Ammon's horn (tissue), 1 donor: ENCODE data around the gene SCYGR5.
"Not testable (repeated sequence)": the region's sequence is repeated elsewhere in the genome, so short reads cannot be mapped to it uniquely, and the experiment has no call there.

Experiments used
- DNase-seq: peaks from one replicate; pipeline ENCODE4 v3.0.0-alpha.2; 2016; ENCODE audit warnings: low spot score

The SCYGR5 gene

GRCh38 chr2:227666631-227667170 lies at the start of gene SCYGR5:
SCYGR5 (plus strand) TSS chr2:227666804; CDS start chr2:227666804, 0 bp downstream.
- not testable (repeated sequence) for DNase-seq

DNA sequence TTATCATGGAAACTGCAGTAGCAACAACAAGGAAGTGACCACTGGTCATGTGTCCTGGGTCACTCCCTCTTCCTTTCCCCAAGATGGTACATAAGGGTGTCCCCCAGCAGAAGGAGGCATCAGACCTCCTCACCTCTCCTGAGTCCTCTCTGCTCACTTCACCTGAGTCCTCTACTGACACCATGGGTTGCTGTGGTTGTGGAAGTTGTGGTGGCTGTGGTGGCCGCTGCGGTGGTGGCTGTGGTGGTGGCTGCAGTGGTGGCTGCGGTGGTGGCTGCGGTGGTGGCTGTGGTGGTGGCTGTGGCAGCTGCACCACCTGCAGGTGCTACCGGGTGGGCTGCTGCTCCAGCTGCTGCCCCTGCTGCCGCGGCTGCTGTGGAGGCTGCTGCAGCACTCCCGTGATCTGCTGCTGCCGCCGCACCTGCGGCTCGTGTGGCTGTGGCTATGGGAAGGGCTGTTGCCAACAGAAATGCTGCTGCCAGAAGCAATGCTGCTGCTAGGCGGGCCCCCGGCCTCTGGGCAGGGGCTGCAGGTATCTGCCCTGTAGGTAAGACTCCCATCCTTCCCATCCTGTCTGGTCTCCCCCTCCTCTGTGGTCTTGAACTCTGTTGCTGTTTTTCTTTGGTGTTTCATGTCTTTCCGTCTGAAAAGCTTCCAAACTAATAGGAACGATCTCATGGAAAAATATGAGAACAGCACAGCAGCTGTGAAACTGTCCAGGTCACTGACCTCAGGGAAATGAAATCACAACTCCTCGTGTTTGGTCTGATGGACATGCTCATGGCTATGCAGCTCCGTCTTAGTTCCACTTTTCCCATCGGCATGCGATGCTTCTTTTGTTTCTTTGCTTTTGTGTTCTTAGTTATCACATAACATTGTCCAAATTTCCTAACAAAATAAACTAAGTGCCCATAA lies 49.0 kb upstream of the SCYGR5 start, which contains the start of gene SCYGR4:
SCYGR4 (plus strand) TSS at position 183 of the 915 bp plus-strand sequence; CDS start at position 183, 0 bp downstream.
- no peak for DNase-seq

DNA sequence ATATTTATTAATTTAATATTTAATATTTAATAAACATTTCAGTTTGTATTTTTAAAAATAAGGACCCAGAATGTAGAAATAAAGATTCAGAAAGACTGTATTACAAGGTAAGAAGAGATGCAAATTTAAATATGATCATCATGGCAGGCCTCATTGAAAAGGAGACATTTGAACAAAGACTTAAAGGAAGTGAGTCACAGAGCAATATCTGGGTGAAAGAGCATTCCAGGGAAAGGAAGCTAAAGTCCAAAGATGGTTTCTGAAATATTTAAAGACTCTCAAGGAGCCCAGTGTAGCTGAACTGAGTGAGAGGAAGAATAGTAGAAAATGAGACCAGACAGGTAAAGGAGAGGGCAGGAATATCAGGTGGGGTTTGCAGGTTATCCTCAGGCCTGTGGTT lies 43.4 kb upstream of the SCYGR5 start:
- no peak for DNase-seq

DNA sequence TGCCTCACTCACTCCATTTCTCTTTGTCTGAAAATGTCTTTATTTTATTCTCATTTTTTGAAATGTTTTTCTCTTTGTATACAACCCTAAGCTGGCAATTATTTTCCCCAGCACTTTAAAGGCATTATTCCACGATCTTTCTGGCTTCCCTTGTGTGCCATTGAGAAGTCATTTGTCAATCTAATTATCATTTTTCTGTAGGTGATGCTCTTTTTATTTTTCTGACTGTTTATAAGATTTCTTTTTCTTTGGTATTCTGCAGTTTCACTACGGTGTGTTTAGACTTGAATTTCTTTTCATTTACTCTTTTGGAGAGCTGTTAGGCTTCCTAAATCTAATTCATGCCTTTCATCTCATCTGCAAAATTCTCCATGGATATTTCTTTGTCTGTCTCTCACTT lies 41.2 kb upstream of the SCYGR5 start:
- DNase-seq, result no peak

GRCh38 chr2:227626580-227627151 lies 39.9 kb upstream of the SCYGR5 start:
- no peak for DNase-seq

DNA sequence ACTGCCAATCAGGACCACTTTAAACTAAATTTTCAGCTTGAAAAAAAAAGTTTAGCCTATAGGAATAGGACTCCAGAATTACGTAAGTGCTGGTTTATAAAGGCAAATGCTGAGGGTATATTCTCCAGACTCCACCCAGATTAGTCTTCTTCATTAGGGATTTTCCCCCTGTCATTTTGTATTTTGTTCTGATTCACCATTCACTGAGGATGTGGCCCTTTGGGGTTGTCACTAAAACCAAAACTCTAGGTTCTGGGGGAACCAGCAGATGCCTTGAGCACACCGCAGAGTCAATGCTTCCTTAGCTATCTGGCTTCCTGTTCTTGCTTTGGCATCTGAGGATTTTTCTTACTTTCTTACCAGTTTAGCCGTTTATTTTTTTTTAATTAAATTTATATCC lies 38.8 kb upstream of the SCYGR5 start:
- no peak for DNase-seq

DNA sequence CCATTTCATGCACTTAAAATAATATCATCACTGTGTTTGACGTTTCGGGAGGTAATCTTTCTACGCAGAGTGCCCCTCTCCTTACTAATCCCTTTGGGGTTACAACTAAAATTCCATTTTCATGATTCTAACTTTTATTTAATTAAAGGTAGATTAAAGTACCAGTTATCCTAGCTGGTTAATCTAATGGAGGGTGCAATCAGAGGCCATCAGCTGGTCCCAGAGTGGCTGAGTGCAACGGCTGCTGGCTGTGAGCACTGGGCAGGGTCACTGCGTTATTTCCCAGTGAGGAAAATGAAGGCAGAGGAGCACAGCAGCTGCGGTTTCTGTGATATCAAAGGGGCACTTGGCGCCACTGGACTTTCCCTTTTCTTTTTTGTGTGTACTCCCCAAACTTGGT lies 37.2 kb upstream of the SCYGR5 start:
- no peak for DNase-seq

- no peak for DNase-seq
These were observed 36.3 kb upstream of the SCYGR5 start for GRCh38 chr2:227630322-227630721.

DNA sequence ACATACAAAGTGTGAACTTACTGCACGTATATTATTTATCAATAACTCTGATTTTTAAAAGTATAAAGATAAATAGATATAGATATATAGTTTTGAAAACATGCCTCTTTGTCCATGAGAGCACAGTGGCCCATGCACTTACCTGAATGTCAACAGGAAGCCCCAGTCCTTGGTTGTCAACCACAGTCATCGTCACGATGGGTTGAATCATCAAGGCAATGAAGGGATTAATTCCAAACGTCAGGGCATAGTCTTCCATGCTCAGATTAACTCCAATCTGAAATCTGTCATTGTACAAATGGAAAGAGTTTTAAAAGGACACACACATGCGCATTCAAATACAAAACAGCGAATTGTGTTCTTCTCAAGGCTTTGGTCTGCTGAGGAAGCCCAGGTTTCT lies 33.8 kb upstream of the SCYGR5 start:
- no peak for DNase-seq

DNA sequence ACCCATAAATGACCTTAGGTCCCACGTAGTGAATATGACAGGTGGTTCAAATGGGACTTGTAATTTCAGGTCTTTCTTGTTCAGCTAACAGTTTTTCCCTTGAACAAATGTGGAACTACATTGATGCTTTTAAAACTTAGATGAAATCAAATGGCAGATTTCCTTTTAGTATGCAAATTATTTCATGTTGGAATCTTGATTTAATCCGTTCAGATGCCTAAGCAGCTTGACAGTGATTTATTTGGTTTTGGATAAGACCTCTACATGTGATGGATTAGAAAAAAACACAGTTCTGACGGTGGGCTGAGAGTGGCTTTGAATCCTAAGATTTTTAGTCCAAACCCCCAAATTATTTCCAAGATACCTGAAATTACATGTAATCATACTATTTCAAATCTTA lies 32.4 kb upstream of the SCYGR5 start:
- DNase-seq, result no peak

DNA sequence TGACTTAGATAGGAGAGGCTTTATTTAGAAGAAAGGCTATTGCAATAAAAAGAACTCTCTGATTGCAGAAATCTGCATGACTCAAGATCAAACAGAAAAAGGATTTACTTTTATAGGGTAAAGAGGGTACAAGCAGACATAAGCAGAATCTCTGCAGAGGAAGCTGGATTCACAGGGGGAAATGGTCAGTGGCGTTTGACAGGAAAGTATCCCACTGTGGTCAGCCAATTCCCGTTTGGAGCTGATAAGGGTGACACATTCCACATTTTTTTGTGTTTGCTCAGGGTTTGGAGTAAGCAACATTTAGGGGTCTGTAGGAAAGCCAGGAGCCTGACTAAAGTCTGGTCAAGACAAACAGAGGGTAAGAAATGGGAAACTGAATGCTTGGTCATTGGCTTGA lies 23.9 kb upstream of the SCYGR5 start:
- no peak for DNase-seq

DNA sequence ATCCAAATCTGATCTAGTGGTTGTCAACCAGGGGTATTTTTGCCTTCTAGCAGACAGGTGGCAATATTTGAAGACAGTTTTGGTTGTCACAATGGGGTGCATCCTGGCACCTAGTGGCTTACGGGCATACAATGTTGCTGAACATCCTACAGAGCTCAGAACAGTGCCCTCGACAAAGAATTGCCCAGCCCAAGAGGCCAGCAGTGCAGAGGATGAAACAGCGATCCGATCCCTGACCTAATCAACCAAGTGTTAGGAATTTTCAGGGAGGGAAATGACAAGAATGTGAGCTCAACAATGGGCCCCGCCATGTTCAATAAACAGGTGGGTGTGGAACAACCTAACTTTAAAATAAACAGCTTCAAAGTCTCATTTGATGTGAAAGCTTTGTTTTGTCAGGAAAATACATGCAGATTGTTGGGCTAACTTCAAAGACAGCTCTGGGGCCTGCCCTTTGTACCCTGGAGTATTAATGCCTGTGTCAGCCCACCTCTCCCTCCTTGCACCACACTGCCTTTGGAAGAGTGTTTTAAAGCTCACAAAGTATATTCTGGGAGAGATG lies 22.5 kb upstream of the SCYGR5 start:
- no peak for DNase-seq

DNA sequence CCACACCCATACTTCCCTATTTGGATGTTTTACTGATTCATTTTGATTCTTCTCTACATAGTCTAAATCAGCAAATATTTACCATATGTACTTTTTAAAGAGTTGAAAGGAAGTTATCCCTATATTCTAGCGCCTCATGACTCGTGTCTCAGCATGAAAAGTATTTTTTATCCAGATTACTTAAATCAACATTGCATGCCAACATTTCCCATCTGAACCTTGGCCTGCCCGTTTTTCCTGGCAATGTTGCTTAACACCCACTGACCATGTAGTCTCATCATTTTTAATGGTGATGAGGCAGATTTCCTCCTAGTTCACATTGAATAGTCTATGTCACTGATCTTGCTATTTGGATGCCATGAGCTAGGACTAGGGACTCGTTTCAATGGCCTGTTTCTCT lies 13.2 kb upstream of the SCYGR5 start:
- DNase-seq, result no peak

DNA sequence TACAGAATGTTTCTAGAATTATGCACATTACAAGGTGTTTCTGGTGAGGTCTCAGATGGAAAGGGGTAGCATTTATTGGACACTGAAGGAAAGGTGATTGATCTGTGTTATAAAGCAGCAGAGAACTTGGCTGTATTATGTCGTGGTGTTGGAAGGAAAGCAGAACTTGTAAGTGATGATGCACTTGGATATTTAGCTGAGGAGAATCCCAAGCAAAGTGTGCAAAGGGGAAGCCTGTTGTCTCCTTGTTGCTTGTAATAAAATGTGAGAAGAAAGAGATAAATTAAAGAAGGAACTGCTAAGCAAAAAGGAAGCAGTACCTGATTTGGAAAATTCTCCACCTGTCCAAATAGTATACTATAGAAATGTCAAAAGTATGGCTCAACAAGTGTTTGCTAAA lies 12.2 kb upstream of the SCYGR5 start:
- no peak for DNase-seq

DNA sequence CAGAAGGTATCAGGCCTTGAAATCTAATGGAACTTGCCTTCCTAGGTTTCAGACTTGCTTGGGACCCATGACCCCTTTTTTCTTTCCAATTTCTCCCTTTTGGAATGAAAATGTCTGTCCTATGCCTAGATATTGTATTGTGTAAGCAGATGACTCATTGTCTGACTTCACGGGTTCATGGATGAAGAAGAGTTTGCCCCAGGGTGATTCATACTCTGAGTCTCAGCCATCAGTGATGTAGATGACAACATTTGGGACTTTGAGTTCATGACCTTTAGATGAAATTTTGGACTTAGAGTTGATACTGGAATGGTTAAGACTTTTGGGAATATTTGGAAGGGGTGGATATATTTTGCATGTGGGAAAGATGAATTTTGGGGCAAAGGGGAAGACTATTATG lies 11.2 kb upstream of the SCYGR5 start:
- no peak for DNase-seq

GRCh38 chr2:227657199-227657845 lies 9.3 kb upstream of the SCYGR5 start:
- DNase-seq, result no peak

DNA sequence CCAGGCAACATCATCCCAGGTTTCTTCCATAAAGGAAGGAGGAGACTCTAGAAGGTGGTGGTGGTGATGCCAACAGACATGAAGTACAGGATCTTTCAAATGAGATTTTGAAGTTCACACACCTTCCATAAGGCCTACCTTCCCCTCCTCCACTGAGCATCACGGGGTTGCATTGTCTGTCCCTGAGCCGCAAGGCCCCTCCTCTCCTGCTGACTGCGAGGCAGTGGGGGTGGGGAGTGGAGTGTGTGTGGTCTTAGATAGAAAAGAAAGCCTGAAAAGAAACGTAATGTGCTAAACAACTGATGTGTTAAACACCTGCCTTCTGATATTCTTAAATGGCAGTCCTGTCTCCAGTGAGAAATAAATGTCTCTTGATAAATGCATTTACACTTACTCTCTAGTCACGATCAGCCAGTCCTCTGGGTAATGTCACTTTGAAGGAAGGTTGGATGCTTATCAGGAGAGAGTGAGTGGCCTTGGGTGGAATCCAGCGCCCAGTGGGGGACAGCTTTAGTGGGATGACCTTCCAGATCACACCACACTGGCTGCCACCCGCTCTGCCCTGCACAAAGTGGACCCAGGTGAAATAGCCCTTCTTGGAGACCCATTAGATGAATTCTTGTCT lies 5.5 kb upstream of the SCYGR5 start:
- DNase-seq, result no peak

DNA sequence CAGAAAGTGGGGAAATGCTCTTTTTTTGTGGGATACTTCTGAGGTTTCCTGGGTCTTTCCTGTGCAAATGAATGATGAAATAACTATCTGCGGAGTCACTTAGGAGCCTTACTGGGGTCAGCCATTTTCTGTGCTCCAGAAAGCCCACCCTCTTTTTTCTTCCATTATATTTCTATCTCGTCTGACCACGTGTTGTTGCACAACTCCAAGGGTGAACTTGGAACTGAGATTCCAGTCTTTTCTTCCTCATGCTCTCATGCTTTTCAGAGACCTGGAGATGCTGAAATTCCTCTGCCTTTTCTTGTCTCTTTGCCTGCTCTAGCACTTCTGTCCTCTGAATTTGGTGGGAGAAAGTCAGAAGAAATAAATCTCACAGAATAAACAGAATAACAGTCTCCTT lies 4.8 kb upstream of the SCYGR5 start:
- DNase-seq, result no peak

DNA sequence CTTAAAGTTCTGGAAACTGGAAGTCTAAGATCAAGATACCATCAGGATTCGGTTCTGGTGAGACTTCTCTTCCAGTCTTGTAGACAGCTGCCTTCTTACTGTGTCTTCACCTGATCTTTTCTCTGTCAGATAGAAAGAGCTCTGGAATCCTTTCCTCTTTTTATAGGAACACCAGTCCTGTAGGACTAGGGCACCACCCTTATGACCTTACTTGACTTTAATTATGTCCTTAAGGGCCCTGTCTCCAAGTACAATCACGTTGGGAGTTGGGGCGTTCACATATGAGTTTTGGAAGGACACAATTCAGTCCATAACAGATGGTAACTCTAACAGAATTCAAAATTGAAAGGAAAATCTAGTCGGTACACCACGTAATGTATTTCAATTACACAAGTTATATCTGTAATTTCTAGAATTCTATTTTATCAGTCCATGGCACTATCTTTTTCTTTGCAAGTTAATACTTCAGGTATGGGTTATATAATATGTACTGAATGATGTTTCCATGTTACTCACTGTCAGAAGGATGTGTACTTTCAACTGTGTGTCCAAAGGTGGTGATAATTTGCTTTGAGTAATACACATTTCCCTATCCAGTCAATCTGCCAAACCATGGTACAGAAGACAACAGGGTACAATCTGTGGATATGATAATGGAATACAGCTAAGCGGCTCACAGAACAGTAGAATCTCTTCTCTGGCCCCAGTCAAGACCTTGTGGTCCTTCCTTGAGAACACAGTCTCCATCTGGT lies 1.2 kb upstream of the SCYGR5 start:
- no peak for DNase-seq

GRCh38 chr2:227671170-227671905 lies 4.7 kb downstream of the SCYGR5 start:
- DNase-seq, result no peak
